Mesothelial cell of epicardium (in vitro differentiated cells): ENCODE measurements around the gene LTBP3. TPM values are rescaled to one million over a fixed set of nuclear protein-coding genes. Genes with fewer than 3 reads are reported as not detected.

Experiments
- DNase-seq, 2 experiments: peaks; one replicate each; pipeline ENCODE4 v3.0.0; 2021; ENCODE audit warnings: low spot score in 2 of 2; ENCODE audit not compliant: unreplicated experiment in 2 of 2
- H3K27ac Mint-ChIP-seq: 2 replicates; pipeline ENCODE4 v1.8.0; 2021; ENCODE audit warnings: mixed read lengths
- H3K27me3 Mint-ChIP-seq: 2 replicates; pipeline ENCODE4 v1.8.0; 2021; ENCODE audit warnings: low read depth, mixed read lengths
- H3K36me3 Mint-ChIP-seq: 2 replicates; pipeline ENCODE4 v1.8.0; 2021; ENCODE audit warnings: mixed read lengths
- H3K4me1 Mint-ChIP-seq: 2 replicates; pipeline ENCODE4 v1.8.0; 2021; ENCODE audit warnings: mixed read lengths
- H3K4me3 Mint-ChIP-seq: 2 replicates; pipeline ENCODE4 v1.8.0; 2021; ENCODE audit warnings: mild to moderate bottlenecking, moderate library complexity, mixed read lengths
- H3K9me3 Mint-ChIP-seq: 2 replicates; pipeline ENCODE4 v1.8.0; 2021; ENCODE audit warnings: mixed read lengths
- total RNA-seq: library from RNA; stranded (reverse); gene quantifications from 3 replicates; pipeline ENCODE4 v1.2.1, GENCODE V29; 2021
- TF ChIP-seq, protein P1 (sequence below): fragments of 200-600 bp; sonication (generic); IDR thresholded peaks from one replicate; pipeline ENCODE4 v1.5.0; 2021; ENCODE audit warnings: antibody characterized with exemption; ENCODE audit not compliant: unreplicated experiment

LTBP3 gene
- total RNA-seq, 1 donor from 2014 or later, result 333 TPM

DNA sequence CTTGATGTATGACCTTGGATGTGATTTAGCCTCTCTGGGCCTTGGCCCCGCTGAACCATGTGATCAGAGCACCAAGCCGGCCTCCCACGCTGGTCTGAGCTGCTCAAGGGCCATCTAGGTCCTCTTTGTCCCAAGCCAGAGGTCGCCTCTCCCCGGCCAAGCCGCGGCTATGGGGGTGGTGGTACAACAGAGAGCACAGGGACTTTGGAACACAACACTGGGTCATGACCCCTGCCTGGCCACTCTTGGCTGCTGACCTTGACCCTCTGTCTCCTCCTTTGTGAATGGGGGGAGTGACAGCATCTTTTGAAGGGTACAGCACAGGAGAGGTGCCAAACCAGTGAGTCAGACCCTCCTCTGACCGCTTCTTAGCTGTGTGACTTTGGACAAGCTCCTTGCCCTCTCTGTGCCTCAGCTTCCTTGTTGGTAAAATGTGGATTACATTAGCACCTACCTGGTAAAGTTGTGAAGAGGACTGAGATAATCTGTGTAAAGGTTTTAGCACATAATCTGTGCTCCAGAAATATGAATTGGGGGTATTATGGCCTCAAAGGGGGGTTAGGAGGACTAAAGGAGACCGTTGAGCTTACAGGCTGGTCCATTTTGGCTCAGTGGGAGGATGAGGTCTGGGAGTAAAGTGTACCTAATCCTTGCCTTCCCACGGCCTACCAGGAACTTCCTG, 28.5 kb downstream of the LTBP3 start:
- Mint-ChIP-seq H3K4me1 (peaks cover 7% of the 10 kb centered on the region), H3K4me3 (no peak overlapping the region), H3K27ac (no peak overlapping the region), H3K36me3 (peaks cover 18% of the 10 kb centered on the region), H3K27me3 (no peaks in the 10 kb centered on the region), H3K9me3 (no peaks in the 10 kb centered on the region)
- no peak for DNase-seq
- TF ChIP-seq, protein P1, sequence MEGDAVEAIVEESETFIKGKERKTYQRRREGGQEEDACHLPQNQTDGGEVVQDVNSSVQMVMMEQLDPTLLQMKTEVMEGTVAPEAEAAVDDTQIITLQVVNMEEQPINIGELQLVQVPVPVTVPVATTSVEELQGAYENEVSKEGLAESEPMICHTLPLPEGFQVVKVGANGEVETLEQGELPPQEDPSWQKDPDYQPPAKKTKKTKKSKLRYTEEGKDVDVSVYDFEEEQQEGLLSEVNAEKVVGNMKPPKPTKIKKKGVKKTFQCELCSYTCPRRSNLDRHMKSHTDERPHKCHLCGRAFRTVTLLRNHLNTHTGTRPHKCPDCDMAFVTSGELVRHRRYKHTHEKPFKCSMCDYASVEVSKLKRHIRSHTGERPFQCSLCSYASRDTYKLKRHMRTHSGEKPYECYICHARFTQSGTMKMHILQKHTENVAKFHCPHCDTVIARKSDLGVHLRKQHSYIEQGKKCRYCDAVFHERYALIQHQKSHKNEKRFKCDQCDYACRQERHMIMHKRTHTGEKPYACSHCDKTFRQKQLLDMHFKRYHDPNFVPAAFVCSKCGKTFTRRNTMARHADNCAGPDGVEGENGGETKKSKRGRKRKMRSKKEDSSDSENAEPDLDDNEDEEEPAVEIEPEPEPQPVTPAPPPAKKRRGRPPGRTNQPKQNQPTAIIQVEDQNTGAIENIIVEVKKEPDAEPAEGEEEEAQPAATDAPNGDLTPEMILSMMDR, result no peak

DNA sequence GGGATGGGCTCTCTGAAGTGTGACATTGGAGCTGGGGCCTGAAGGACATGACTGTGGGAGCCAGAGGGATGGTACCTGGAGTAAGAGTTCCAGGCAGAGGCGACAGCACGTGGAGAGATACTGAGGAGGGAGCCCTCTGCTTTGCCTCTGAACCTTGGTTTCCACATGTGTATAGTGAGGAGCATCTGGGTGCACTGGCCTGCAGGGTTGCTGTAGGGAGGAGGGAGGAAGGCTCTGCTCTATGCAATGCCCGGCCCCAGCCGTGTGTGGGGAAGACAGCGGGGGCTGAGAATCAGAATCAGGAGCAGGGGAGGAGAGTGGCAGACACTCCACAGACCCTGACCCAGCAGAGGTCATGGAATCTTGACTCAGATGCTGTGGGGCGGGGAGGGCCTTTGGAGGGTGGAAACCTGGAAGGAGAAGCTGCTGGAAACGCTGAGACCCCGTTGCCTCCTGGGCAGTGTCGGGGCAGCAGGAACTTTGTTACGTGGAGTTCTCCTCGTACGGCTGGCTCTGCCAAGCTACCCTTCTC, 29.3 kb downstream of the LTBP3 start:
- Mint-ChIP-seq H3K9me3 (no peaks in the 10 kb centered on the region), H3K36me3 (peaks cover 18% of the 10 kb centered on the region), H3K4me3 (no peak overlapping the region), H3K4me1 (peaks cover 13% of the 10 kb centered on the region), H3K27me3 (no peaks in the 10 kb centered on the region), H3K27ac (no peak overlapping the region)
- TF ChIP-seq, protein P1, result no peak
- DNase-seq, result no peak

DNA sequence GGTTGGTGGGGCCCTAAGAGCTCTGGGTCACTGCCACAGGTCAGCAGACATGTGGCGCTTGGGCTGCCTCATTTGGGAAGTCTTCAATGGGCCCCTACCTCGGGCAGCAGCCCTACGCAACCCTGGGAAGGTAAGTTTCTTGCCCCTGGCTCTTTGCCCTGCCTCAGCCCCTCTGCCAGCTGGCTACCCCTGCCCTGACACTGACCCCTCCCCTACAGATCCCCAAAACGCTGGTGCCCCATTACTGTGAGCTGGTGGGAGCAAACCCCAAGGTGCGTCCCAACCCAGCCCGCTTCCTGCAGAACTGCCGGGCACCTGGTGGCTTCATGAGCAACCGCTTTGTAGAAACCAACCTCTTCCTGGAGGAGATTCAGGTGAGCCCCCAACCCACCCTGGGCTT, 31.4 kb downstream of the LTBP3 start:
- Mint-ChIP-seq H3K27ac (peak overlapping the region; percentile 30), H3K9me3 (no peaks in the 10 kb centered on the region), H3K4me3 (peak overlapping the region; percentile 74), H3K27me3 (no peaks in the 10 kb centered on the region), H3K4me1 (peaks cover 33% of the 10 kb centered on the region), H3K36me3 (peaks cover 16% of the 10 kb centered on the region)
- TF ChIP-seq, protein P1, result no peak
- no peak for DNase-seq

DNA sequence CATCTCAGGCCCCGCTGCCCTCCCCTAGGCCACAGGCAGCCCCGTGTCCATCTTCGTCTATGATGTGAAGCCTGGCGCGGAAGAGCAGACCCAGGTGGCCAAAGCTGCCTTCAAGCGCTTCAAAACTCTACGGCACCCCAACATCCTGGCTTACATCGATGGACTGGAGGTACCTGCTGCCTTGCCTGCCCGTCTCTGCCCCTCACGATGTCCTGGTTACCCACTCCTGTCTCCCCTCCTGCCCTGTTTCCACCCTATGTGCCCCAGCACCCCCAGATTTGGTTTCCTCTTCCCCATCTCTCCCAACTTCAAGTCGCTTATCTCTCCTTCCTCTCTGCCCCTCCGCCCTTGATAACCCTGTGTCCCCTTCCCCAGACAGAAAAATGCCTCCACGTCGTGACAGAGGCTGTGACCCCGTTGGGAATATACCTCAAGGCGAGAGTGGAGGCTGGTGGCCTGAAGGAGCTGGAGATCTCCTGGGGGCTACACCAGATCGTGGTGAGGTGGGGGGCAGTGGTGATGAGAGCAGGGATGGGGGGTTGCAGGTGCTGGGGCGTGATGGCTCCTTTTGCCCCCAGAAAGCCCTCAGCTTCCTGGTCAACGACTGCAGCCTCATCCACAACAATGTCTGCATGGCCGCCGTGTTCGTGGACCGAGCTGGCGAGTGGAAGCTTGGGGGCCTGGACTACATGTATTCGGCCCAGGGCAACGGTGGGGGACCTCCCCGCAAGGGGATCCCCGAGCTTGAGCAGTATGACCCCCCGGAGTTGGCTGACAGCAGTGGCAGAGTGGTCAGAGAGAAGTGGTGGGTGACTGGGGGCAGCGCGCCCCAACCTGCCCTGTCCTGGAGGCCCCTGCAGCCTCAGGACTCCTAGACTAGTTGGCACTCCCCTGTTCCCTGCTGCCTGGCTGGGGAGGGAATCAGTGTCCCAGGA, 32.3 kb downstream of the LTBP3 start:
- H3K36me3 Mint-ChIP-seq, result peaks cover 13% of the 10 kb centered on the region
- peak overlapping the region; percentile 26 for H3K27ac Mint-ChIP-seq
- H3K4me3 Mint-ChIP-seq, result peak overlapping the region; percentile 74
- no peaks in the 10 kb centered on the region for H3K9me3 Mint-ChIP-seq
- TF ChIP-seq, protein P1, result no peak
- peaks cover 35% of the 10 kb centered on the region for H3K4me1 Mint-ChIP-seq
- no peak for DNase-seq
- no peaks in the 10 kb centered on the region for H3K27me3 Mint-ChIP-seq

DNA sequence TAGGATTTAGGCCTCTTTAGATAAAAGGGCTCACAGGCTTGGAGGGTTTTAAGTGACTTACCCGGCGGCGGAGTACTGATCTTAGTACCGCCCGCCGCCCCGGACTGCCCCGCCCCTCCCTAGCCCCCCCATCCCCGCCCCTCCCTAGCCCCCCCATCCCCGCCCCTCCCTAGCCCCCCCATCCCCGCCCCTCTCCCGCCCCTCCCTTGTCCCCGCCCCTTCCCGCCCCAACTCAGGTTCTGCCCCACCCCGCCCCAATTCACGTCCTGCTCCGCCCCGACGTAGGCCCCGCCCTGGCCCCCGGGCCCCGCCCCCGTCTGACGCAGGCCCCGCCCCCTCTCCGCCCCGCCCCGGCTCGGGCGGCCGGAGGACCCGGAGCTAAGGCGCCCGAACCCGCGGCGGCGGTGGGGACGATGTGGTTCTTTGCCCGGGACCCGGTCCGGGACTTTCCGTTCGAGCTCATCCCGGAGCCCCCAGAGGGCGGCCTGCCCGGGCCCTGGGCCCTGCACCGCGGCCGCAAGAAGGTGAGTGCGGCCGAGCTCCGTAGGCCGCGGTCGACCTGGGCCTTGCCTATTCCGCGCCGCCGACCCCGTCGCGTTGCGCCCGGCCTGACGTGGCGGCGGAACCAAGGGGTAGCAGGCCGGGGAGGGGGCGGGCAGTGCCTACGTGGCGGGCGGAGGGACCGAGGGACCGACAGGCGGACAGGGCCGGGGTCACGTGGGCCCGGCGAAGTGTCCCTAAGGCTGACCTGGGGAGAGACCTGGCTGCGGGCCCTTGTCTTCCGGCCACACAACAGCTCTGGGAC, 33.2 kb downstream of the LTBP3 start, which contains the start of gene SCYL1:
Gene SCYL1 (plus strand): TSS at position 343 of the 805 bp plus-strand sequence. CDS start 71 bp downstream, at position 414.
- peak; percentile 83 for DNase-seq
- H3K9me3 Mint-ChIP-seq, result no peaks in the 10 kb centered on the region
- H3K27ac Mint-ChIP-seq, result peak within 1 kb of the TSS; percentile 92
- TF ChIP-seq, protein P1, result no peak
- H3K4me1 Mint-ChIP-seq, result peaks cover 35% of the 10 kb centered on the region
- peaks cover 11% of the 10 kb centered on the region for H3K36me3 Mint-ChIP-seq
- no peaks in the 10 kb centered on the region for H3K27me3 Mint-ChIP-seq
- peak within 1 kb of the TSS; percentile 74 for H3K4me3 Mint-ChIP-seq
